Body of pancreas (tissue), 4 donors: ENCODE measurements around the gene CCSER1. TPM values are rescaled to one million over a fixed set of nuclear protein-coding genes. Genes with fewer than 3 reads are reported as not detected.

Experiments used
- ATAC-seq: fragments of 150-250 bp; one replicate; pipeline ENCODE4 v1.9.1; 2016
- DNase-seq, 4 donors: peaks; one replicate each; pipeline ENCODE4 v3.0.0-alpha.2; 2019
- H3K27ac ChIP-seq, 4 donors: fragments of 200-600 bp; sonication (generic); 1 replicate in 3 of 4; 2 replicates in 1 of 4; pipeline versions ENCODE4 v1.5.1 to v1.6.1; 2016 to 2019; ENCODE audit warnings: mild to moderate bottlenecking in 1 of 4, mixed read lengths in 1 of 4, moderate library complexity in 1 of 4
- H3K27me3 ChIP-seq, 2 donors: fragments of 200-600 bp; sonication (generic); one replicate each; pipeline ENCODE4 v1.6.0; 2016; ENCODE audit warnings: mild to moderate bottlenecking in 1 of 2
- H3K36me3 ChIP-seq, 2 donors: fragments of 200-600 bp; sonication (generic); replicated peaks in 1 of 2; 2 replicates each; pipeline ENCODE4 v1.5.1; 2016; ENCODE audit warnings: low read depth in 2 of 2; ENCODE audit not compliant: insufficient read depth in 1 of 2
- H3K4me1 ChIP-seq: fragments of 200-600 bp; sonication (generic); one replicate; pipeline ENCODE4 v1.6.0; 2016
- H3K4me3 ChIP-seq, 2 donors: fragments of 200-600 bp; sonication (generic); 1 replicate in 1 of 2; 2 replicates in 1 of 2; pipeline ENCODE4 v1.5.1; 2016 to 2019
- H3K9me3 ChIP-seq, 3 donors: fragments of 200-600 bp; sonication (generic); 1 replicate in 2 of 3; 2 replicates in 1 of 3; pipeline ENCODE4 v1.5.1; 2016
- CTCF ChIP-seq, 7 experiments: fragments of 450-650 bp in 4 of 7; fragments of 200-600 bp in 3 of 7; sonication (generic) in 3 of 7; IDR thresholded peaks; one replicate each; pipeline ENCODE4 v1.5.1; 2016 to 2019; ENCODE audit warnings: antibody characterized with exemption in 7 of 7
- POLR2A ChIP-seq, 3 donors: fragments of 450-650 bp; IDR thresholded peaks; one replicate each; pipeline ENCODE4 v1.6.1; 2016; ENCODE audit warnings: antibody characterized with exemption in 3 of 3, mild to moderate bottlenecking in 2 of 3
- WGBS, 2 donors: methylation state at CpG; one replicate each; pipeline ENCODE4 v1.1.5; 2017; 5-methylcytosine and 5-hydroxymethylcytosine counted together
- intact Hi-C: fragments of 100-400 bp; cut with DNase I; formaldehyde crosslinking; loops from one replicate; pipeline ENCODE4 v1.15.1; 2023
- total RNA-seq, 2 donors: library from RNA; depleted of rRNA; stranded (reverse); fragments of >200 nt; gene quantifications; one replicate each; pipeline ENCODE4 v1.1.0, GENCODE V29; 2016

Gene CCSER1
- total RNA-seq, 2 donors from 2014 or later: 13.2 to 14.5 TPM

- no peak overlapping the region for H3K27ac ChIP-seq
- H3K4me3 ChIP-seq: no peak overlapping the region
- 83 to 96% methylated on average over 1 of the region's 1 CpG for WGBS, 2 donors
- H3K4me1 ChIP-seq: no peaks in the 10 kb centered on the region
- DNase-seq (no peak), ATAC-seq (no peak)
- no peaks in the 10 kb centered on the region for H3K27me3 ChIP-seq
- H3K9me3 ChIP-seq: no peaks in the 10 kb centered on the region
- TF ChIP-seq POLR2A (IDR thresholded peaks at IDR 0.05) (no peak), CTCF (IDR thresholded peaks at IDR 0.05) (no peak)
- no peaks in the 10 kb centered on the region for H3K36me3 ChIP-seq
- intact Hi-C loops: no loop called here
These were observed 588.0 kb downstream of the CCSER1 start for GRCh38 chr4:90715242-90715641.

GRCh38 chr4:90718931-90719330 is 591.7 kb downstream of the CCSER1 start:
- no peak for DNase-seq
- H3K36me3 ChIP-seq: no peaks in the 10 kb centered on the region
- H3K4me3 ChIP-seq: no peak overlapping the region
- no peaks in the 10 kb centered on the region for H3K4me1 ChIP-seq
- H3K27ac ChIP-seq: no peak overlapping the region
- no peaks in the 10 kb centered on the region for H3K9me3 ChIP-seq
- H3K27me3 ChIP-seq: no peaks in the 10 kb centered on the region
- 93 to 97% methylated on average over 10 of the region's 10 CpGs for WGBS, 2 donors
- TF ChIP-seq CTCF (IDR thresholded peaks at IDR 0.05): no peak
- TF ChIP-seq POLR2A (IDR thresholded peaks at IDR 0.05): no peak
- no peak for ATAC-seq
- intact Hi-C loops: no loop called here

- Histone ChIP-seq H3K36me3 (no peaks in the 10 kb centered on the region), H3K9me3 (no peaks in the 10 kb centered on the region), H3K27me3 (no peaks in the 10 kb centered on the region), H3K4me3 (no peak overlapping the region), H3K27ac (no peak overlapping the region), H3K4me1 (no peaks in the 10 kb centered on the region)
- intact Hi-C loops: no loop called here
- no peak for DNase-seq
- no peak for ATAC-seq
- no peak for TF ChIP-seq POLR2A (IDR thresholded peaks at IDR 0.05)
- no peak for TF ChIP-seq CTCF (IDR thresholded peaks at IDR 0.05)
These were observed 600.7 kb downstream of the CCSER1 start for GRCh38 chr4:90727938-90728337.

- no peaks in the 10 kb centered on the region for H3K27me3 ChIP-seq
- TF ChIP-seq POLR2A (IDR thresholded peaks at IDR 0.05) (no peak), CTCF (IDR thresholded peaks at IDR 0.05) (no peak)
- DNase-seq (no peak), ATAC-seq (no peak)
- H3K4me3 ChIP-seq: no peak overlapping the region
- H3K36me3 ChIP-seq: no peaks in the 10 kb centered on the region
- no peaks in the 10 kb centered on the region for H3K4me1 ChIP-seq
- WGBS, 2 donors: 25 to 26% methylated on average over 1 of the region's 1 CpG
- H3K9me3 ChIP-seq: no peaks in the 10 kb centered on the region
- no peak overlapping the region for H3K27ac ChIP-seq
- intact Hi-C loops: no loop called here
These were observed 603.6 kb downstream of the CCSER1 start for GRCh38 chr4:90730752-90731151.

GRCh38 chr4:90733211-90733610 is 606.0 kb downstream of the CCSER1 start:
- H3K4me1 ChIP-seq: no peaks in the 10 kb centered on the region
- H3K27me3 ChIP-seq: no peaks in the 10 kb centered on the region
- ATAC-seq (no peak), DNase-seq (no peak)
- H3K9me3 ChIP-seq: no peaks in the 10 kb centered on the region
- H3K36me3 ChIP-seq: no peaks in the 10 kb centered on the region
- 90 to 94% methylated on average over 1 of the region's 1 CpG for WGBS, 2 donors
- TF ChIP-seq CTCF (IDR thresholded peaks at IDR 0.05) (no peak), POLR2A (IDR thresholded peaks at IDR 0.05) (no peak)
- H3K4me3 ChIP-seq: no peak overlapping the region
- no peak overlapping the region for H3K27ac ChIP-seq
- intact Hi-C loops: no loop called here
